Measurements from ENCODE around the gene SEMA3E.

SEMA3E gene

GRCh38 chr7:83486536-83486935 is 162.4 kb downstream of the SEMA3E start:
- no peaks in the 10 kb centered on the region for H3K36me3 ChIP-seq (ENCODE audit: control insufficient read depth, insufficient read depth, low read length, severe bottlenecking)
- no peak overlapping the region for H3K4me3 ChIP-seq (ENCODE audit: low read length)
- H3K4me1 ChIP-seq (ENCODE audit: control insufficient read depth, insufficient read depth, low read length) = no peaks in the 10 kb centered on the region
- no peak overlapping the region for H3K9ac ChIP-seq (ENCODE audit: low read length)
- H3K27me3 ChIP-seq (replicated peaks; ENCODE audit: control insufficient read depth, insufficient read depth, low read length) = no peaks in the 10 kb centered on the region
- no peak for DNase-seq (ENCODE audit: low read depth)
- H3K9me3 ChIP-seq (ENCODE audit: control insufficient read depth, low read length) = no peaks in the 10 kb centered on the region

GRCh38 chr7:83484826-83485225 is 164.1 kb downstream of the SEMA3E start:
- no peaks in the 10 kb centered on the region for H3K27me3 ChIP-seq (replicated peaks; ENCODE audit: control insufficient read depth, insufficient read depth, low read length)
- H3K36me3 ChIP-seq (ENCODE audit: control insufficient read depth, insufficient read depth, low read length, severe bottlenecking) = no peaks in the 10 kb centered on the region
- no peak for DNase-seq (ENCODE audit: low read depth)
- no peaks in the 10 kb centered on the region for H3K4me1 ChIP-seq (ENCODE audit: control insufficient read depth, insufficient read depth, low read length)
- H3K9me3 ChIP-seq (ENCODE audit: control insufficient read depth, low read length) = no peaks in the 10 kb centered on the region
- no peak overlapping the region for H3K9ac ChIP-seq (ENCODE audit: low read length)
- H3K4me3 ChIP-seq (ENCODE audit: low read length) = no peak overlapping the region

DNA sequence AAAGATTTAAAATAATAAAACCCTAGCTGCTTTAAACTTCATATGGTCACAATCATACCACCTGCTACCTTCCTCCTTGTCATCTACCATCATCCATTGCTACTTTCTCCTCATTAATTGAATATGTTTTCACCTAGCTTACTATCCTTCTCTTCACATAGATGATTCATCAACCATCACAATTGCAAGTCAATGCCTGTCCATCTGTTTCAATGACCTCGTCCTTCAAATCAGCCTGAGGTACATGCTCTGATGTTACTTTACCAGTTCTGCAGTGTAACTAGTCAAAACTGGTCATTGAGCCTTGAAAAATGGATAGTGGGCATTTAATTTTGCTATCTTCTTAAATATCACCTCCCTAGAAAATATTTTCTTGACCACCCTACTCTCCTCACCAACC is 164.7 kb downstream of the SEMA3E start:
- Histone ChIP-seq H3K27me3 (replicated peaks; ENCODE audit: control insufficient read depth, insufficient read depth, low read length) (no peaks in the 10 kb centered on the region), H3K4me3 (ENCODE audit: low read length) (no peak overlapping the region), H3K36me3 (ENCODE audit: control insufficient read depth, insufficient read depth, low read length, severe bottlenecking) (no peaks in the 10 kb centered on the region), H3K9me3 (ENCODE audit: control insufficient read depth, low read length) (no peaks in the 10 kb centered on the region), H3K9ac (ENCODE audit: low read length) (no peak overlapping the region), H3K4me1 (ENCODE audit: control insufficient read depth, insufficient read depth, low read length) (no peaks in the 10 kb centered on the region)
- no peak for DNase-seq (ENCODE audit: low read depth)

DNA sequence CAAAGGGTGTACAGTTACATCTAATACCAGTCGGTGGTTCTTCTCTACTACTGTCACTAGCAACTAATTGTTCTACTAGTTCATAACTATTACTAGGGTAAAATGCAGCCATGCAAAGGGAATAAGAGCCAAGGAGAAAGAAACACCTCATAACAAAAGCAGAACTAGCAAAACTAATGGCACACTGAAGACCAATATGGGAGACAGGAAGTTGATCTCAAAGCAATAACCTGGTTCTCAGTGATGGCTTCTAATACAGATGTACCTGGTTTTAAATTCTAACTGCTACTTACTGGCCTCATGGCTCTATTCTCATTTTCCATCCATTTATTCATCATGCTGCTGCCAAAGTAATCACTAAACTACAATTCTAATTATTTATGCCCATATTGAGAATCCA is 170.3 kb downstream of the SEMA3E start:
- Histone ChIP-seq H3K9me3 (ENCODE audit: control insufficient read depth, low read length) (no peaks in the 10 kb centered on the region), H3K36me3 (ENCODE audit: control insufficient read depth, insufficient read depth, low read length, severe bottlenecking) (no peaks in the 10 kb centered on the region), H3K27me3 (replicated peaks; ENCODE audit: control insufficient read depth, insufficient read depth, low read length) (no peaks in the 10 kb centered on the region), H3K4me1 (ENCODE audit: control insufficient read depth, insufficient read depth, low read length) (no peaks in the 10 kb centered on the region), H3K4me3 (ENCODE audit: low read length) (no peak overlapping the region), H3K9ac (ENCODE audit: low read length) (no peak overlapping the region)
- no peak for DNase-seq (ENCODE audit: low read depth)

- Histone ChIP-seq H3K4me1 (ENCODE audit: control insufficient read depth, insufficient read depth, low read length) (no peaks in the 10 kb centered on the region), H3K36me3 (ENCODE audit: control insufficient read depth, insufficient read depth, low read length, severe bottlenecking) (no peaks in the 10 kb centered on the region), H3K4me3 (ENCODE audit: low read length) (no peak overlapping the region), H3K9me3 (ENCODE audit: control insufficient read depth, low read length) (no peaks in the 10 kb centered on the region), H3K9ac (ENCODE audit: low read length) (no peak overlapping the region), H3K27me3 (replicated peaks; ENCODE audit: control insufficient read depth, insufficient read depth, low read length) (no peaks in the 10 kb centered on the region)
- no peak for DNase-seq (ENCODE audit: low read depth)
Observed at GRCh38 chr7:83476511-83477050, 172.4 kb downstream of the SEMA3E start.

GRCh38 chr7:83475420-83475819 is 173.5 kb downstream of the SEMA3E start:
- H3K4me3 ChIP-seq (ENCODE audit: low read length) = no peak overlapping the region
- DNase-seq (ENCODE audit: low read depth) = no peak
- H3K36me3 ChIP-seq (ENCODE audit: control insufficient read depth, insufficient read depth, low read length, severe bottlenecking) = no peaks in the 10 kb centered on the region
- H3K27me3 ChIP-seq (replicated peaks; ENCODE audit: control insufficient read depth, insufficient read depth, low read length) = no peaks in the 10 kb centered on the region
- no peak overlapping the region for H3K9ac ChIP-seq (ENCODE audit: low read length)
- H3K4me1 ChIP-seq (ENCODE audit: control insufficient read depth, insufficient read depth, low read length) = no peaks in the 10 kb centered on the region
- no peaks in the 10 kb centered on the region for H3K9me3 ChIP-seq (ENCODE audit: control insufficient read depth, low read length)

- no peak for DNase-seq (ENCODE audit: low read depth)
- Histone ChIP-seq H3K36me3 (ENCODE audit: control insufficient read depth, insufficient read depth, low read length, severe bottlenecking) (no peaks in the 10 kb centered on the region), H3K27me3 (replicated peaks; ENCODE audit: control insufficient read depth, insufficient read depth, low read length) (no peaks in the 10 kb centered on the region), H3K9me3 (ENCODE audit: control insufficient read depth, low read length) (no peaks in the 10 kb centered on the region), H3K4me1 (ENCODE audit: control insufficient read depth, insufficient read depth, low read length) (peaks cover 6% of the 10 kb centered on the region), H3K9ac (ENCODE audit: low read length) (no peak overlapping the region), H3K4me3 (ENCODE audit: low read length) (no peak overlapping the region)
Observed at GRCh38 chr7:83472376-83472775, 176.6 kb downstream of the SEMA3E start.

GRCh38 chr7:83469491-83469890 is 179.4 kb downstream of the SEMA3E start:
- Histone ChIP-seq H3K9ac (ENCODE audit: low read length) (no peak overlapping the region), H3K36me3 (ENCODE audit: control insufficient read depth, insufficient read depth, low read length, severe bottlenecking) (no peaks in the 10 kb centered on the region), H3K4me3 (ENCODE audit: low read length) (no peak overlapping the region), H3K27me3 (replicated peaks; ENCODE audit: control insufficient read depth, insufficient read depth, low read length) (no peaks in the 10 kb centered on the region), H3K4me1 (ENCODE audit: control insufficient read depth, insufficient read depth, low read length) (peaks cover 6% of the 10 kb centered on the region), H3K9me3 (ENCODE audit: control insufficient read depth, low read length) (no peaks in the 10 kb centered on the region)
- DNase-seq (ENCODE audit: low read depth) = no peak

GRCh38 chr7:83469076-83469475 is 179.9 kb downstream of the SEMA3E start:
- Histone ChIP-seq H3K27me3 (replicated peaks; ENCODE audit: control insufficient read depth, insufficient read depth, low read length) (no peaks in the 10 kb centered on the region), H3K4me3 (ENCODE audit: low read length) (no peak overlapping the region), H3K9me3 (ENCODE audit: control insufficient read depth, low read length) (no peaks in the 10 kb centered on the region), H3K4me1 (ENCODE audit: control insufficient read depth, insufficient read depth, low read length) (peaks cover 6% of the 10 kb centered on the region), H3K36me3 (ENCODE audit: control insufficient read depth, insufficient read depth, low read length, severe bottlenecking) (no peaks in the 10 kb centered on the region), H3K9ac (ENCODE audit: low read length) (no peak overlapping the region)
- DNase-seq (ENCODE audit: low read depth) = peak; percentile 24

DNA sequence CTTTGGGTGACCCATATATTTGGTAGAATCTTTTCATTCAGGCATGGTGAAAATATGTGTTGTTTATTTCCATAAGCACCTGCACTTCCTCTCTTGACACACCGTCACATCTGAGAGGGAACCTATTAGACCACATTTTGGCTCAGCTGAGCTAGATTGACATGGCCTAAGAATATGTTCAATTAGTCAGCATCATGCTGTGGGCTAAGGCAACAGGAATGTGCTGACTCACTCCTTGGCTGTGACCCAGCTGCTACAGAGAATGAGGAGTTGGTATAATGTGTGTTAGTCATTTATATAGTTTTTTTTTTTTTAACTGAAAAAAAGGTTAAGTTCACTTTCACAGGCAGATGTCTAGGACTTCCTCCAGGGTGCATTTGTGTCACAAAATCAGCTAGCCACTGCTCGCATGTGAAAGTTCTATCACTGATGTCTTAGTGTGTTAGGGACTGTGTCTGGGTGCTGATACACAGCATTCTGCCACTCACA is 180.6 kb downstream of the SEMA3E start:
- DNase-seq (ENCODE audit: low read depth) = peak; percentile 95
- Histone ChIP-seq H3K27me3 (replicated peaks; ENCODE audit: control insufficient read depth, insufficient read depth, low read length) (no peaks in the 10 kb centered on the region), H3K9ac (ENCODE audit: low read length) (peak overlapping the region; percentile 15), H3K36me3 (ENCODE audit: control insufficient read depth, insufficient read depth, low read length, severe bottlenecking) (no peaks in the 10 kb centered on the region), H3K4me1 (ENCODE audit: control insufficient read depth, insufficient read depth, low read length) (peaks cover 6% of the 10 kb centered on the region), H3K4me3 (ENCODE audit: low read length) (peak overlapping the region; percentile 63), H3K9me3 (ENCODE audit: control insufficient read depth, low read length) (no peaks in the 10 kb centered on the region)

DNA sequence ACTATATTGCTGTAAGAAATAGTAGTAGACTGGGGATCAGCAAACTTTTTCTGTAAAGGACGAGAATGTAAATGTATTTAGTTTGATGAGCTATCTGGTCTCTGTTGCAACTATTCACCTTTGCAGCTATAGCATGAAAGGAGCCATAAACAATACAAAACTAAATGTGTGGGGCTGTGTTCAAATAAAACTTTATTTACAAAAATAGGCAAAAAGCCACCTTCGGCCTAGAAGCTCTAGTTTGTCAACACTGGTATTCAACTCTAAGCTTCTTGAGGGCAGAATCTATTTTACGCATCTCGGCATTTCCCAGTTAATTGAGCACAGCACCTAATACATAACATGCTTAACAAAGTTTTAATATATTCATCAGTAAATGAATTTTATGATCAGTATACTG is 181.4 kb downstream of the SEMA3E start:
- H3K36me3 ChIP-seq (ENCODE audit: control insufficient read depth, insufficient read depth, low read length, severe bottlenecking) = no peaks in the 10 kb centered on the region
- H3K4me1 ChIP-seq (ENCODE audit: control insufficient read depth, insufficient read depth, low read length) = peaks cover 6% of the 10 kb centered on the region
- no peak for DNase-seq (ENCODE audit: low read depth)
- no peaks in the 10 kb centered on the region for H3K27me3 ChIP-seq (replicated peaks; ENCODE audit: control insufficient read depth, insufficient read depth, low read length)
- H3K9ac ChIP-seq (ENCODE audit: low read length) = no peak overlapping the region
- H3K9me3 ChIP-seq (ENCODE audit: control insufficient read depth, low read length) = no peaks in the 10 kb centered on the region
- no peak overlapping the region for H3K4me3 ChIP-seq (ENCODE audit: low read length)

DNA sequence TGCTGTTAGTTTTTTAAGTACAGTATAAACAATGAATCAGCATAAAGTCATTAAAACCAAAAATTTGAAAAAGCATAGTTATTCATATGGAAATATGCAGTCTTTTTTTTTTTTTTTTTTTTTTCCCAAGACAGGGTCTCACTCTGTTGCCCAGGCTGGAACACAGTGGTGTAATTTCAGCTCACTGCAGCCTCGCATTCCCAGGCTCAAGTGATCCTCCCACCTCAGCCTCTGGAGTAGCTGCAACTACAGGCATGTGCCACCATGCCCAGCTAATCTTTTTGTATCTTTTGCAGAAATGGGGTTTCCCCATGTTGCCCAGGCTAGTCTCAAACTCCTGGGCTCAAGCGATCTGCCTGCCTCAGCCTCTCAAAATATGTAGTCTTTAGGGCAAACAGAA is 182.0 kb downstream of the SEMA3E start:
- no peaks in the 10 kb centered on the region for H3K27me3 ChIP-seq (replicated peaks; ENCODE audit: control insufficient read depth, insufficient read depth, low read length)
- H3K9me3 ChIP-seq (ENCODE audit: control insufficient read depth, low read length) = no peaks in the 10 kb centered on the region
- DNase-seq (ENCODE audit: low read depth) = no peak
- H3K4me3 ChIP-seq (ENCODE audit: low read length) = no peak overlapping the region
- H3K36me3 ChIP-seq (ENCODE audit: control insufficient read depth, insufficient read depth, low read length, severe bottlenecking) = no peaks in the 10 kb centered on the region
- no peak overlapping the region for H3K9ac ChIP-seq (ENCODE audit: low read length)
- H3K4me1 ChIP-seq (ENCODE audit: control insufficient read depth, insufficient read depth, low read length) = peaks cover 6% of the 10 kb centered on the region
